H9 (cell line): ENCODE data around the gene TMEM225B. TPM values are rescaled to one million over a fixed set of nuclear protein-coding genes. Genes with fewer than 3 reads are reported as not detected.

Source experiments
- DNase-seq: peaks from one replicate; pipeline ENCODE4 v3.0.0-alpha.2; 2017
- H2AFZ ChIP-seq: one replicate; pipeline ENCODE4 v1.6.1; 2013; ENCODE audit warnings: mild to moderate bottlenecking, low read length, control low read depth, moderate library complexity
- H2AK5ac ChIP-seq: 2 replicates; pipeline ENCODE4 v1.6.1; 2013; ENCODE audit warnings: low read length, control low read depth, mixed read lengths; ENCODE audit not compliant: insufficient read length
- H2BK120ac ChIP-seq: one replicate; pipeline ENCODE4 v1.6.1; 2013; ENCODE audit warnings: low read depth, mild to moderate bottlenecking, low read length, control low read depth, inconsistent platforms; ENCODE audit not compliant: poor library complexity, severe bottlenecking
- H2BK12ac ChIP-seq: 2 replicates; pipeline ENCODE4 v1.6.1; 2013; ENCODE audit warnings: low read length, control low read depth, mixed read lengths, low read depth; ENCODE audit not compliant: insufficient read length
- H2BK15ac ChIP-seq: 2 replicates; pipeline ENCODE4 v1.6.1; 2013; ENCODE audit warnings: low read depth, low read length, control low read depth
- H2BK20ac ChIP-seq: one replicate; pipeline ENCODE4 v1.6.1; 2013; ENCODE audit warnings: low read depth, mild to moderate bottlenecking, low read length, control low read depth, inconsistent platforms; ENCODE audit not compliant: poor library complexity, severe bottlenecking
- H2BK5ac ChIP-seq: 2 replicates; pipeline ENCODE4 v1.6.1; 2013; ENCODE audit warnings: low read length, control low read depth, mixed read lengths; ENCODE audit not compliant: insufficient read length
- H3K14ac ChIP-seq: 2 replicates; pipeline ENCODE4 v1.6.1; 2013; ENCODE audit warnings: low read length, control low read depth; ENCODE audit not compliant: insufficient read depth
- H3K18ac ChIP-seq: 2 replicates; pipeline ENCODE4 v1.6.1; 2013; ENCODE audit warnings: low read depth, mild to moderate bottlenecking, mixed read lengths, low read length, control low read depth; ENCODE audit not compliant: insufficient read length
- H3K23ac ChIP-seq: 2 replicates; pipeline ENCODE4 v1.6.1; 2013; ENCODE audit warnings: low read length, control low read depth, mixed read lengths, low read depth; ENCODE audit not compliant: insufficient read length
- H3K23me2 ChIP-seq: 2 replicates; pipeline ENCODE4 v1.6.1; 2013; ENCODE audit warnings: low read depth, mild to moderate bottlenecking, mixed read lengths, low read length, control low read depth; ENCODE audit not compliant: insufficient read length, poor library complexity, severe bottlenecking
- H3K27ac ChIP-seq: 2 replicates; pipeline ENCODE4 v1.5.1; 2013; ENCODE audit warnings: low read length, control low read depth, mixed read lengths, low read depth; ENCODE audit not compliant: insufficient read length
- H3K27me3 ChIP-seq: 2 replicates; pipeline ENCODE4 v1.6.1; 2013; ENCODE audit warnings: low read length, control low read depth, inconsistent platforms; ENCODE audit not compliant: insufficient read depth
- H3K4ac ChIP-seq: 2 replicates; pipeline ENCODE4 v1.6.1; 2013; ENCODE audit warnings: low read depth, mild to moderate bottlenecking, control low read depth, inconsistent platforms, low read length, moderate library complexity
- H3K4me1 ChIP-seq: 2 replicates; pipeline ENCODE4 v1.6.1; 2013; ENCODE audit warnings: low read length, control low read depth, inconsistent platforms; ENCODE audit not compliant: insufficient read depth
- H3K4me2 ChIP-seq: 2 replicates; pipeline ENCODE4 v1.6.1; 2013; ENCODE audit warnings: low read length, control low read depth, mixed read lengths; ENCODE audit not compliant: insufficient read length, insufficient read depth
- H3K56ac ChIP-seq: 2 replicates; pipeline ENCODE4 v1.6.1; 2013; ENCODE audit warnings: low read depth, mild to moderate bottlenecking, mixed read lengths, low read length, control low read depth; ENCODE audit not compliant: insufficient read length
- H3K79me1 ChIP-seq: 2 replicates; pipeline ENCODE4 v1.6.1; 2013; ENCODE audit warnings: low read depth, mild to moderate bottlenecking, moderate library complexity, low read length, control low read depth, inconsistent platforms; ENCODE audit not compliant: insufficient read depth, poor library complexity, severe bottlenecking
- H3K79me2 ChIP-seq: 2 replicates; pipeline ENCODE4 v1.6.1; 2013; ENCODE audit warnings: low read length, control low read depth, inconsistent platforms; ENCODE audit not compliant: insufficient read depth
- H3K9ac ChIP-seq: 2 replicates; pipeline ENCODE4 v1.6.1; 2013; ENCODE audit warnings: low read length, control low read depth, mixed read lengths; ENCODE audit not compliant: insufficient read length; ENCODE audit errors: extremely low read depth
- H3K9me3 ChIP-seq: one replicate; pipeline ENCODE4 v1.6.1; 2013; ENCODE audit warnings: low read depth, low read length, inconsistent platforms; ENCODE audit not compliant: control insufficient read depth
- H3T11ph ChIP-seq: one replicate; pipeline ENCODE4 v1.6.1; 2013; ENCODE audit warnings: mild to moderate bottlenecking, low read length, control low read depth, inconsistent platforms
- H4K20me1 ChIP-seq: one replicate; pipeline ENCODE4 v1.6.1; 2013; ENCODE audit not compliant: control insufficient read depth, insufficient read length, insufficient read depth
- H4K5ac ChIP-seq: 2 replicates; pipeline ENCODE4 v1.6.1; 2013; ENCODE audit warnings: low read depth, mild to moderate bottlenecking, mixed read lengths, low read length, control low read depth; ENCODE audit not compliant: insufficient read length
- H4K8ac ChIP-seq: replicated peaks from 2 replicates; pipeline ENCODE4 v1.6.1; 2013; ENCODE audit warnings: low read length, control low read depth, mixed read lengths, low read depth; ENCODE audit not compliant: insufficient read length
- H4K91ac ChIP-seq: 2 replicates; pipeline ENCODE4 v1.6.1; 2013; ENCODE audit warnings: low read depth, mild to moderate bottlenecking, moderate library complexity, mixed read lengths, low read length, control low read depth; ENCODE audit not compliant: insufficient read length
- H3K27ac Mint-ChIP-seq, 3 experiments: 2 replicates in 2 of 3; 3 replicates in 1 of 3; pipeline ENCODE4 v1.8.0; 2020 to 2021; ENCODE audit warnings: mixed read lengths in 3 of 3, mild to moderate bottlenecking in 1 of 3, moderate library complexity in 1 of 3
- H3K27me3 Mint-ChIP-seq: 2 replicates; pipeline ENCODE4 v1.8.0; 2021; ENCODE audit warnings: low read depth, mild to moderate bottlenecking, moderate library complexity, mixed read lengths
- H3K36me3 Mint-ChIP-seq, 3 experiments: 2 replicates in 2 of 3; 3 replicates in 1 of 3; pipeline ENCODE4 v1.8.0; 2020 to 2021; ENCODE audit warnings: low read depth in 3 of 3, mixed read lengths in 3 of 3; ENCODE audit not compliant: insufficient read depth in 1 of 3
- H3K4me1 Mint-ChIP-seq, 2 experiments: 2 replicates each; pipeline ENCODE4 v1.8.0; 2020; ENCODE audit warnings: mixed read lengths in 2 of 2
- H3K4me3 Mint-ChIP-seq, 2 experiments: 2 replicates in 1 of 2; 3 replicates in 1 of 2; pipeline ENCODE4 v1.8.0; 2020 to 2021; ENCODE audit warnings: mild to moderate bottlenecking in 2 of 2, mixed read lengths in 2 of 2, moderate library complexity in 1 of 2
- H3K9me3 Mint-ChIP-seq, 2 experiments: 2 replicates in 1 of 2; 3 replicates in 1 of 2; pipeline ENCODE4 v1.8.0; 2020; ENCODE audit warnings: mild to moderate bottlenecking in 2 of 2, mixed read lengths in 2 of 2, moderate library complexity in 1 of 2
- CTCF ChIP-seq: fragments of 200-600 bp; sonication (generic); conservative IDR thresholded peaks from 3 replicates; pipeline ENCODE4 v1.8.0; 2021; ENCODE audit warnings: antibody characterized with exemption, mild to moderate bottlenecking
- WGBS: extraction: QIAGEN DNeasy Blood & Tissue Kit; methylation state at CpG from one replicate; pipeline ENCODE4 v1.1.7; 2013; ENCODE audit warnings: missing lambda C conversion rate, low lambda C conversion rate, mixed read lengths; ENCODE audit not compliant: insufficient read length; ENCODE audit errors: extremely low coverage; 5-methylcytosine and 5-hydroxymethylcytosine counted together
- total RNA-seq: library from RNA; stranded (reverse); gene quantifications from 2 replicates; pipeline ENCODE4 v1.2.1, GENCODE V29; 2021

The TMEM225B gene
- total RNA-seq, 1 experiment from 2014 or later = not detected

- no peak overlapping the region for H3T11ph ChIP-seq
- no peak overlapping the region for H4K91ac ChIP-seq
- H2BK15ac ChIP-seq = no peak overlapping the region
- no peak for TF ChIP-seq CTCF
- H4K5ac ChIP-seq = no peak overlapping the region
- H4K20me1 ChIP-seq = no peaks in the 10 kb centered on the region
- H3K79me1 ChIP-seq = peaks cover 3% of the 10 kb centered on the region
- Mint-ChIP-seq H3K4me1 (peaks cover 11% of the 10 kb centered on the region in 2 experiments), H3K36me3 (peaks cover 20 to 27% (median 25%) of the 10 kb centered on the region in 3 experiments; a peak in 6 of 7 replicates), H3K4me3 (peak overlapping the region; percentile 94 to 99), H3K27ac (no peak overlapping the region), H3K9me3 (no peaks in the 10 kb centered on the region), H3K27me3 (no peaks in the 10 kb centered on the region)
- H2BK5ac ChIP-seq = no peak overlapping the region
- peaks cover 4% of the 10 kb centered on the region; the same call in 1 of the 2 replicates for H3K79me2 ChIP-seq
- no peak overlapping the region for H2AK5ac ChIP-seq
- DNase-seq = no peak
- H3K9ac ChIP-seq = peak overlapping the region; percentile 95
- no peak overlapping the region for H2AFZ ChIP-seq
- no peaks in the 10 kb centered on the region for H3K27me3 ChIP-seq
- no peak overlapping the region for H3K18ac ChIP-seq
- H3K4ac ChIP-seq = no peak overlapping the region
- no peak overlapping the region for H3K27ac ChIP-seq
- no peaks in the 10 kb centered on the region for H3K4me1 ChIP-seq
- no peaks in the 10 kb centered on the region for H3K23me2 ChIP-seq
- no peak overlapping the region for H3K56ac ChIP-seq
- H4K8ac ChIP-seq = no peak overlapping the region
- H3K14ac ChIP-seq = no peak overlapping the region
- no peak overlapping the region for H2BK12ac ChIP-seq
- no peak overlapping the region for H2BK20ac ChIP-seq
- no peaks in the 10 kb centered on the region for H3K9me3 ChIP-seq
- no peak overlapping the region for H3K23ac ChIP-seq
- peak overlapping the region; percentile 58 for H3K4me2 ChIP-seq
- no peak overlapping the region for H2BK120ac ChIP-seq
- no CpG with 5 or more reads among the region's 4 CpGs for WGBS
These were observed 40.9 kb upstream of the TMEM225B start for GRCh38 chr7:99557196-99557607.
